T-cell (primary cell): ENCODE measurements around the gene TTLL11. TPM values are rescaled to one million over a fixed set of nuclear protein-coding genes. Genes with fewer than 3 reads are reported as not detected.

Source experiments
- ATAC-seq, 4 experiments: fragments of 200-7000 bp in 3 of 4; fragments of 150-1000 bp in 1 of 4; cut with Tn5 transposase; replicated peaks in 1 of 4; 1 replicate in 3 of 4; 2 replicates in 1 of 4; pipeline ENCODE4 v1.10.0; 2021; ENCODE audit warnings: moderate library complexity in 3 of 4, mild to moderate bottlenecking in 2 of 4, moderate number of reproducible peaks in 1 of 4
- CTCF ChIA-PET, 2 donors: fragments of 300-600 bp; sonication (Branson Sonifier 250); formaldehyde crosslinking; loops; one replicate each; lab custom pipeline; 2022; ENCODE audit warnings: antibody characterized with exemption in 2 of 2; lab: Charles Lee
- POLR2A ChIA-PET, 2 donors: fragments of 300-600 bp; sonication (Branson Sonifier 250); formaldehyde crosslinking; loops; one replicate each; lab custom pipeline; 2022; ENCODE audit warnings: antibody characterized with exemption in 2 of 2; lab: Charles Lee
- DNase-seq, 35 experiments: peaks; one replicate each; pipeline versions ENCODE4 v3.0.0 to v3.0.0-alpha.2; 2013 to 2023
- H3K27ac ChIP-seq: one replicate; pipeline ENCODE4 v1.5.1; 2013; ENCODE audit warnings: low read length
- H3K27me3 ChIP-seq, 2 experiments: replicated peaks in 1 of 2; 1 replicate in 1 of 2; 2 replicates in 1 of 2; pipeline versions ENCODE4 v1.6.1 to v1.7.0; 2013; ENCODE audit warnings: low read length in 1 of 2, mixed read lengths in 1 of 2; ENCODE audit not compliant: control insufficient read depth in 2 of 2, insufficient read depth in 2 of 2; ENCODE audit errors: extremely low read depth in 1 of 2
- H3K36me3 ChIP-seq, 2 donors: 1 replicate in 1 of 2; 2 replicates in 1 of 2; pipeline versions ENCODE4 v1.6.1 to v1.7.0; 2013; ENCODE audit warnings: low read length in 1 of 2; ENCODE audit not compliant: control insufficient read depth in 2 of 2, insufficient read depth in 1 of 2; ENCODE audit errors: extremely low read depth in 1 of 2
- H3K4me1 ChIP-seq, 2 experiments: 1 replicate in 1 of 2; 2 replicates in 1 of 2; pipeline versions ENCODE4 v1.6.1 to v1.7.0; 2013; ENCODE audit warnings: low read length in 2 of 2, mixed read lengths in 1 of 2; ENCODE audit not compliant: insufficient read depth in 2 of 2, control insufficient read depth in 1 of 2; ENCODE audit errors: extremely low read depth in 1 of 2
- H3K4me3 ChIP-seq, 2 donors: 1 replicate in 1 of 2; 2 replicates in 1 of 2; pipeline versions ENCODE4 v1.5.1 to v1.7.0; 2013; ENCODE audit warnings: mild to moderate bottlenecking in 2 of 2, low read length in 1 of 2, moderate library complexity in 1 of 2; ENCODE audit not compliant: control insufficient read depth in 1 of 2; ENCODE audit errors: extremely low read depth in 1 of 2
- H3K9me3 ChIP-seq: 2 replicates; pipeline ENCODE4 v1.7.0; 2013
- H3K27ac Mint-ChIP-seq, 2 donors: one replicate each; pipeline ENCODE4 v1.8.0; 2020 to 2021; ENCODE audit warnings: mild to moderate bottlenecking in 2 of 2, mixed read lengths in 2 of 2
- H3K27me3 Mint-ChIP-seq, 2 donors: one replicate each; pipeline ENCODE4 v1.8.0; 2021 to 2022; ENCODE audit warnings: mixed read lengths in 2 of 2
- H3K36me3 Mint-ChIP-seq: one replicate; pipeline ENCODE4 v1.8.0; 2021; ENCODE audit warnings: mixed read lengths
- H3K4me1 Mint-ChIP-seq, 3 donors: one replicate each; pipeline ENCODE4 v1.8.0; 2020 to 2022; ENCODE audit warnings: mixed read lengths in 3 of 3, mild to moderate bottlenecking in 1 of 3
- H3K4me3 Mint-ChIP-seq, 3 donors: one replicate each; pipeline ENCODE4 v1.8.0; 2020 to 2022; ENCODE audit warnings: mild to moderate bottlenecking in 3 of 3, mixed read lengths in 3 of 3, moderate library complexity in 3 of 3
- H3K9me3 Mint-ChIP-seq, 3 donors: one replicate each; pipeline ENCODE4 v1.8.0; 2020 to 2022; ENCODE audit warnings: mixed read lengths in 3 of 3
- WGBS: methylation state at CpG from one replicate; pipeline ENCODE4 v1.1.5; 2013; ENCODE audit warnings: missing lambda C conversion rate; ENCODE audit not compliant: insufficient coverage; 5-methylcytosine and 5-hydroxymethylcytosine counted together
- total RNA-seq, 35 experiments: library from RNA in 6 of 35; stranded (reverse) in 6 of 35; fragments of 120-200 nt in 1 of 35; gene quantifications; one replicate each; pipeline versions ENCODE4 v1.2.1 to v1.2.4 and lab custom pipeline; 2013 to 2026

Gene TTLL11
- total RNA-seq, 5 donors from 2014 or later (not counting 1 experiment from before 2014, with no cell fraction given), result 3.4 to 4.8 (median 4.6) TPM

DNA sequence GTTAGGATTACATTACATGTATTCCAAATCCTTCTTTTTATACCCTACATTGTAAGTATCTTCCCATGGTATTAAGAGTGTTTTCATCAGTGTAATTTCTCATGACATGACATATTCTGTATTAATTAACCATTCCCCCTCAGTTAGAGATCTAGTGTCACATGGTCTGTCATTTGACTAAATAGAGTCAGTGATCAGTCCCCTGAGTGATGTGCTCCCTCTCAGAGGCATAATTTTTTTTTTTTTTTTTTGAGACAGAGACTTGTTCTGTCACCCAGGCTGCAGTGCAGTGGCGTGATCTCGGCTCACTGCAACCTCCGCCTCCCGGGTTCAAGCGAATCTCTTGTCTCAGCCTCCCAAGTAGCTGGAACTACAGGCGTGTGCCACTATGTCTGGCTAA is 218.6 kb downstream of the TTLL11 start:
- Histone ChIP-seq H3K27me3 (no peaks in the 10 kb centered on the region), H3K4me3 (no peak overlapping the region), H3K9me3 (no peaks in the 10 kb centered on the region), H3K4me1 (no peaks in the 10 kb centered on the region), H3K36me3 (no peaks in the 10 kb centered on the region), H3K27ac (no peak overlapping the region)
- DNase-seq, result no peak
- no CpG with 5 or more reads among the region's 6 CpGs for WGBS
- no peaks in the 10 kb centered on the region for H3K9me3 Mint-ChIP-seq
- H3K36me3 Mint-ChIP-seq, result peaks cover 5% of the 10 kb centered on the region
- no peak overlapping the region for H3K27ac Mint-ChIP-seq
- H3K4me3 Mint-ChIP-seq, result no peak overlapping the region
- POLR2A ChIA-PET, result no interaction called here
- CTCF ChIA-PET, result no interaction called here
- no peaks in the 10 kb centered on the region for H3K4me1 Mint-ChIP-seq
- no peak for ATAC-seq
- H3K27me3 Mint-ChIP-seq, result no peaks in the 10 kb centered on the region

DNA sequence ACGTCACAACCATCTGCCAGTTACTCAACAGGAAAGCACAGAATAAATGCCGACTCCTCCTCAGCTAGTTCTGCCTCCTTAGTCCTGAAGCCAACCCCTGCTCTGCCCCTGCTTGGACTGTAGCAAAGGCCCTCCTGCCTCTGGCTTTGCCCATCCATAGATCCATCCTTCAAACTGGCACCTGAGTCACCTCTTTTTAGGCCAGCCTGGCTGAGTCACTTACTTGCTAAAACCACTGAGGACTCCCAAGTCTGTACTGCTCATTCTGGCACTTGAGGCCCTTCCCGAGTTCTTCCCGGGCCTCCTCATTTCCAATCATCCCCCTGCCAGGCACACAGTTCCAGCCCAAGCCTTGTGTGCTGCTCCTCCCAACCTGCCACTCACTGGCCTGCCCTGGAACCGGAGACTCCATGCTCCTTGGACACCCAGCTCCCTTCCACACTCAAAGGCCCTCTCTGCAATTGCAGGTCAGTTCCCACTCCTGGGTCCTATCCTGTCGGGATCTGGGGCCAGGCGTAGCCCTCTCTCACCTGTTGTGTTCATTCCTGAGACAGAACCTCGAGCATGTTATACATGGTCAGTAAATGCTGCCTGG is 221.6 kb downstream of the TTLL11 start:
- Histone ChIP-seq H3K4me3 (no peak overlapping the region), H3K36me3 (no peaks in the 10 kb centered on the region), H3K4me1 (no peaks in the 10 kb centered on the region), H3K9me3 (no peaks in the 10 kb centered on the region), H3K27ac (no peak overlapping the region), H3K27me3 (no peaks in the 10 kb centered on the region)
- H3K4me3 Mint-ChIP-seq, result no peak overlapping the region
- H3K9me3 Mint-ChIP-seq, result no peaks in the 10 kb centered on the region
- DNase-seq (no peak), ATAC-seq (no peak)
- WGBS, result 82% methylated on average over 8 of the region's 8 CpGs
- CTCF ChIA-PET, result no interaction called here
- no peaks in the 10 kb centered on the region for H3K4me1 Mint-ChIP-seq
- POLR2A ChIA-PET, result no interaction called here
- H3K36me3 Mint-ChIP-seq, result peaks cover 12% of the 10 kb centered on the region
- no peak overlapping the region for H3K27ac Mint-ChIP-seq
- no peaks in the 10 kb centered on the region for H3K27me3 Mint-ChIP-seq

DNA sequence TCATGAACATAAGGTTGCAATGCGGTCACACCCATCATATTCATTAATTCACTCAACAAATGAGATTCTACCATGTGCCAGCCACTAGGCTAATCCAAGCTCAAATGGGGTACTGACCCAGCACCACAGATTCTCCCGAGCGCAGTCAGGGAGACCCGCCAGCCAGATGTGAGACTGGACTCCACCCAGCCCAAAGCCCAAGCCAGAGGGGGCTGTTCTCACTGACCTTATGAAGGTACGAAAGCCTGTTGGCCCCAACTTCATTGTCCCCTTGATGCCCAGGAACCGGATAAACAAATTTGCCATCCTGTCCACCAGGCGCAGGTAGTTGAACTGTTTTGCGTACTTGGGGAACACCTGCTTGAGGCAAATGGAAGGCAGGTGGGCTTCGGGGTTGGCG is 222.8 kb downstream of the TTLL11 start:
- Mint-ChIP-seq H3K27ac (no peak overlapping the region), H3K9me3 (no peaks in the 10 kb centered on the region), H3K27me3 (no peaks in the 10 kb centered on the region), H3K36me3 (peaks cover 12% of the 10 kb centered on the region), H3K4me3 (no peak overlapping the region), H3K4me1 (no peaks in the 10 kb centered on the region)
- DNase-seq (no peak), ATAC-seq (no peak)
- Histone ChIP-seq H3K27me3 (no peaks in the 10 kb centered on the region), H3K4me3 (no peak overlapping the region), H3K9me3 (no peaks in the 10 kb centered on the region), H3K36me3 (no peaks in the 10 kb centered on the region), H3K4me1 (no peaks in the 10 kb centered on the region), H3K27ac (no peak overlapping the region)
- WGBS, result 97% methylated on average over 10 of the region's 10 CpGs
- ChIA-PET CTCF (no interaction called here), POLR2A (no interaction called here)

DNA sequence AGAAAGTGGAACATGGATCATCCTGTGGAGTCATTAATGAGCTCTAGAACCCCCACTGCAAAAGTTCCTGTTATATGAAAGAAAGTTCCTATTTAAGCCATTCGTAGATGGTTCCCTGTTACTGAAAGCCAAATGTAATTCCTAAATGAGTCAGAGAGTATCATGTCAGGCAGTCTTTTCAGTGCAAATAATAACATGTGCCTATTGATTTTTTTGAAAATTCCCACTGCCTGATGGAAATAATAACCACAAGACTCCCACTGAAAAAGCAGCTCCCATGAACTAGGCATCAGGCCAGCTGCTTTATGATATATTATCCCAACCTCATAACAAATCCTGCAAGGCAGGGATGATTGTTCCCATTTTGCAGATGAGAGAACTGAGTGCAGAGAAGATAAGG is 224.5 kb downstream of the TTLL11 start:
- H3K4me3 ChIP-seq, result no peak overlapping the region
- H3K4me1 ChIP-seq, result no peaks in the 10 kb centered on the region
- no CpG with 5 or more reads among the region's 1 CpG for WGBS
- no peak for DNase-seq
- Mint-ChIP-seq H3K9me3 (no peaks in the 10 kb centered on the region), H3K27me3 (no peaks in the 10 kb centered on the region), H3K4me3 (no peak overlapping the region), H3K36me3 (peaks cover 12% of the 10 kb centered on the region), H3K27ac (no peak overlapping the region), H3K4me1 (no peaks in the 10 kb centered on the region)
- no peaks in the 10 kb centered on the region for H3K27me3 ChIP-seq
- ChIA-PET POLR2A (no interaction called here), CTCF (no interaction called here)
- no peaks in the 10 kb centered on the region for H3K36me3 ChIP-seq
- H3K27ac ChIP-seq, result no peak overlapping the region
- ATAC-seq, result no peak
- H3K9me3 ChIP-seq, result no peaks in the 10 kb centered on the region

DNA sequence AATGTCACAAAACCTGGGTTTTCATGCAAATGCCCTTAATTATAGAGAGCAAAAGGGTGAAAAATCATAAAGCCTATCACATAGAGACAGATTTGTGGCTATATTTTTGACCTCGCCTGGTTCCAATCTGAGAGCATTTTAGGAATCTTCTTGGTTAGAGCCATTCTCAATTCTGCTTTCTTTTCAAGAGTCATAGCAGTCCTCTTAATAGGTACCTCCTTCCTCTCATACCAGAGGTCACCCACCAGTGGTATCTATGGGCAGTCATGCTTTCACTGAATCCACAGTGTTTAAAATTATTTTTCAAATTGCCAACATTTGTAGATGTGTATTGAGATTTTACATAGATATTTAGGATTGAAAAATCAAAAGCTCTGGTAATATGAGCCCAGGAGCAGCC is 226.2 kb downstream of the TTLL11 start:
- ChIA-PET CTCF (no interaction called here), POLR2A (no interaction called here)
- Histone ChIP-seq H3K4me1 (no peaks in the 10 kb centered on the region), H3K4me3 (no peak overlapping the region), H3K9me3 (no peaks in the 10 kb centered on the region), H3K36me3 (no peaks in the 10 kb centered on the region), H3K27me3 (no peaks in the 10 kb centered on the region), H3K27ac (no peak overlapping the region)
- no CpG with 5 or more reads among the region's 1 CpG for WGBS
- DNase-seq (no peak), ATAC-seq (no peak)
- Mint-ChIP-seq H3K36me3 (peaks cover 12% of the 10 kb centered on the region), H3K27me3 (no peaks in the 10 kb centered on the region), H3K27ac (no peak overlapping the region), H3K4me1 (no peaks in the 10 kb centered on the region), H3K4me3 (no peak overlapping the region), H3K9me3 (no peaks in the 10 kb centered on the region)

DNA sequence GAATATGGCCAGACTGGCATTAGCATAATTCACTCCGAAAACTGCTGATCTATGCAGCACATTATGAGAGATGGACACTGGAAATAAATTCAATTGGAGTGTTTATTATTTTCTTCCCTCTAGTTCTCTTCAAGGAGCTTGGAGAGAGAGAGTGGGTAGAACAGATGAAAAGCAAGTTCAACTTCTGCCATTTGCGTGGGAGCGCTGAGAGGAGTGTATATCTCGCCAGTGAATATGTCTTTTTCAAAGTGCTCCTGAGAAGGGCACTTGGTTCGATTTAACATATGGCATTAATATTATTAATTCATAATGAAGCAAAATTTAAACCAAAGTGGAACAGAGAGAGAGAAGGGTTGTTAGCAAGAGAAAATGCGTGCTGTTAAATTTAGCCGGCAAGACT is 227.2 kb downstream of the TTLL11 start:
- no CpG with 5 or more reads among the region's 7 CpGs for WGBS
- ChIA-PET POLR2A (no interaction called here), CTCF (no interaction called here)
- Histone ChIP-seq H3K27me3 (no peaks in the 10 kb centered on the region), H3K27ac (no peak overlapping the region), H3K4me3 (no peak overlapping the region), H3K4me1 (no peaks in the 10 kb centered on the region), H3K9me3 (no peaks in the 10 kb centered on the region), H3K36me3 (no peaks in the 10 kb centered on the region)
- Mint-ChIP-seq H3K27ac (no peak overlapping the region), H3K4me1 (no peaks in the 10 kb centered on the region), H3K36me3 (peaks cover 12% of the 10 kb centered on the region), H3K4me3 (no peak overlapping the region), H3K9me3 (no peaks in the 10 kb centered on the region), H3K27me3 (no peaks in the 10 kb centered on the region)
- ATAC-seq (no peak), DNase-seq (no peak)

DNA sequence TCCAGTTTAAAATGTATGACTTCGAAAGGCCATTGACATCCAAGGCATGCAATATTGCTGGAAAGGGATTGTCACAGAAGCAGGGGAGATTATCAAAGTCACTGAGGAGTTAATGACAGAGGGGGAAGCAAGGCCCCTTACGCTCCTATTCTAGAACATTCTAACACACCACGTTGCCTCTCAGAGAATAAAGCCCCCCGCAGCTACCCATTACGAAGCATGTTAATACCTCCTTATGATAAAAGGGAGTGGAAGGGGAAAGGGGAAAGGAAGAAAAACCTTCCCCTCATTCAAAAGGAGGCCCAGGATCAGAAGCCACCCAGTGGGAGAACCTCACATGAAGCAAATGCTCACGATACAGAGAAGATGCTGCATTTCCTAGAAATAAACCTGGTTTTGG is 228.0 kb downstream of the TTLL11 start:
- CTCF ChIA-PET, result no interaction called here

More for the DNA sequence above, 228.0 kb downstream of the TTLL11 start:
- Histone ChIP-seq H3K4me1 (no peaks in the 10 kb centered on the region), H3K27ac (no peak overlapping the region), H3K4me3 (no peak overlapping the region), H3K9me3 (no peaks in the 10 kb centered on the region), H3K27me3 (no peaks in the 10 kb centered on the region), H3K36me3 (no peaks in the 10 kb centered on the region)
- H3K36me3 Mint-ChIP-seq, result peaks cover 8% of the 10 kb centered on the region
- no peak for ATAC-seq
- DNase-seq, result no peak
- POLR2A ChIA-PET, result no interaction called here
- H3K27me3 Mint-ChIP-seq, result no peaks in the 10 kb centered on the region
- WGBS, result no CpG with 5 or more reads among the region's 6 CpGs
- H3K4me3 Mint-ChIP-seq, result no peak overlapping the region
- H3K4me1 Mint-ChIP-seq, result no peaks in the 10 kb centered on the region
- no peaks in the 10 kb centered on the region for H3K9me3 Mint-ChIP-seq
- no peak overlapping the region for H3K27ac Mint-ChIP-seq
